Measurements from ENCODE around the gene TP73.

The TP73 gene

DNA sequence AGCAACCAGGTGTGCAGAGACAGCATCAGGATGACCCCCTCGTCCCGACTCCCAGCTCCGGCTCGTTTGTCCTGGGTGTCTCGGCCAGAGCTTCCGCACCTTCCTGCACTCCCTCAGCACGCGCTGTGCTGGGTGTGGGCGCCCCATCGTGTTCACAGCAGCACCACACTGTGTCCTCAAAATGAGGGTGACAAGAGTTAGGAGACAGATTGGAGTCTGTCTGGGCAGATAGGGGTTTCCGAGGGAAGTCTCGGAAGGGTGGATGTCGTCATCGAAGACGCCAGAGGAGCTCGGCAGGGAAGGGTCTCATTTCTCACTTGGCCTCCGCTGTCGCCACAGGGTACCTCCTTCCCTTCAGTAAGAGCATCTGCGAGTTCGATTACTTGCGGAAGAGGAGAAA lies 104.1 kb downstream of the TP73 start:
- DNase-seq (ENCODE audit: low read depth) = no peak
- TF ChIP-seq CTCF (IDR thresholded peaks at IDR 0.05; ENCODE audit: insufficient read depth, low read depth, low read length, missing control alignments) = no peak
- H3K4me3 ChIP-seq (ENCODE audit: low read length) = no peak overlapping the region

- no peak for TF ChIP-seq CTCF (IDR thresholded peaks at IDR 0.05; ENCODE audit: insufficient read depth, low read depth, low read length, missing control alignments)
- no peak for DNase-seq (ENCODE audit: low read depth)
- no peak overlapping the region for H3K4me3 ChIP-seq (ENCODE audit: low read length)
Measured at GRCh38 chr1:3759164-3759563, 106.8 kb downstream of the TP73 start.

DNA sequence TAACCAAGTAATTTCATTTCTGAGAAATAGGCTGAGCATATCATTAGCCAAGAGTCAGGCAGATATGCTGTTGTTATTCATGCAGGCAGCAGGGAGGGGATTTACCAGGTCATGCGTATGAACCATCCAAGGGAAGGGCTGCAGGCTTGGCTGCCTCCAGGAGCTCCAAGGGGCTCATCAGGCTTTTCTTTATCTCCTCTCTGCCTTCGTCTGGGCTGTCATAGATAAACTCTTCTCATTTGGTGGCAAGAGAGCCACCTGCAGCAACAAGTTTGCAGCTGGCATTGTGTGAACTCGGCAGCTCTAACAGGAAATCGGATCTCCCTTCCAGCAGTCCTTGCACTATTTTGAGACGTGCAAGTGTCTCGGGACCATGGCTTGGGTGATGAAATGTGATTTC lies 107.5 kb downstream of the TP73 start:
- TF ChIP-seq CTCF (IDR thresholded peaks at IDR 0.05; ENCODE audit: insufficient read depth, low read depth, low read length, missing control alignments) = no peak
- no peak for DNase-seq (ENCODE audit: low read depth)
- H3K4me3 ChIP-seq (ENCODE audit: low read length) = no peak overlapping the region

GRCh38 chr1:3761296-3762010 lies 109.1 kb downstream of the TP73 start:
- no peak for TF ChIP-seq CTCF (IDR thresholded peaks at IDR 0.05; ENCODE audit: insufficient read depth, low read depth, low read length, missing control alignments)
- no peak overlapping the region for H3K4me3 ChIP-seq (ENCODE audit: low read length)
- no peak for DNase-seq (ENCODE audit: low read depth)

GRCh38 chr1:3762151-3762872 lies 110.0 kb downstream of the TP73 start:
- no peak for DNase-seq (ENCODE audit: low read depth)
- no peak overlapping the region for H3K4me3 ChIP-seq (ENCODE audit: low read length)
- TF ChIP-seq CTCF (IDR thresholded peaks at IDR 0.05; ENCODE audit: insufficient read depth, low read depth, low read length, missing control alignments) = no peak

DNA sequence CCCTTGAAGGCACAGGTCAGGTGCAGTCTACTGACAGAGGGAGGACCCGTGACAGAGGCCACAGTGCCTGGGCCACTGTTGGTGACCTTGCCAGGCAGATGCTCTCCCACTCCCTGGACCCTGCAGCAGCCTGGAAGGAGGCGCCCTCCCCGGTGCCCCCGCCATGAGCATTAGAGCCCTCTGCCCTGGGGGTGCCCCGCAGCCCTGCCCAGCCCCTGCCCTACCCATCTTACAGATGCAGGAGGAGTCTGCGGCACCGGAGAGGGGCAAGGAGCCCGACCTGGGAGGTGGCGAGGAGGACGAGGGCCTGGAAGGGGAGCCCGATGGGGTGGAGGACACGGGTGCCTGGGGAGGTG lies 110.5 kb downstream of the TP73 start:
- DNase-seq (ENCODE audit: low read depth) = no peak
- TF ChIP-seq CTCF (IDR thresholded peaks at IDR 0.05; ENCODE audit: insufficient read depth, low read depth, low read length, missing control alignments) = no peak

More for the DNA sequence above, 110.5 kb downstream of the TP73 start:
- no peak overlapping the region for H3K4me3 ChIP-seq (ENCODE audit: low read length)
